NCI-H226 (cell line): ENCODE results near the gene DSTN.

Source experiments
- DNase-seq: peaks from one replicate; pipeline ENCODE4 v3.0.0-alpha.2; 2015

The DSTN gene

DNA sequence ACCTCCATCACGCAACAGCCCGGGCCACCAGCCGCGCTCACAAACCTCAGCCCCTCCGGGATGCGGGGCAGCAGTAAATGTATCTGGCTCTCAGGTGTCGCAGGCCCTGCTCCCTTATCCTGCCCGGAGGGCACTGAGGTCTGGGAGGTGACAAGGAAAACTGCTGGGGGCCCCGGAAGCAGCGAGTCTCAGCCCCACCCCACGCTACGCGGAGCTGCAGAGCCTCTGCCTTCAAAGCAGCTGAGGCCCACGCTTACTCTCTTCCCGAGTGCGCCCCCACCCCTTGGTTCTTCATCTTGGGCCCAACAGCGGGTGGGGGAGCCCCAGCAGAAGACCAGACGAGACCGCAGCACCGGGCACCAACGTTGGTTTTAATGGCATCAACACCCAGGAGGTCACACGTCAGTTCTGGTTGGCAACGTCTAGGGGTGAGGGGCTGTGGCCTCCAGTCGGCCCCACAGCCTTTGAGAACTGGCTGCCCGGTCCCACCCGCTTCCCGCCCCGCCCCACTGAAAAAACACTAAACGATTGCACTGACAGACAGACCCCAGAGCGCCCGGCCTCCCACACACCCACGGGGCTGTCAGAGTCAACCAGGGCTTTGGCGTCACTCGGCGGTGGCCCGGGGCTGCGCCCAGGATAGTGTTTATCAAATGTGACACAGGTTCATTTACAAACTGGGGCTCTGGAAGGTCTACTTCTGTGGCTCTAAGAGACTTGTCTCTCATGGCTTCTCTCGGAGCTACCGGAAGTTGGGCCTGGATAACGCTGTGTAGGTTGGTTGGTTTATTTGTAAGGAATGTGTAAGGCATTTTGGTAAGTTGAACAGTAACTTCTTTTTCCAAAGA, 43.7 kb downstream of the DSTN start:
- no peak for DNase-seq

DNA sequence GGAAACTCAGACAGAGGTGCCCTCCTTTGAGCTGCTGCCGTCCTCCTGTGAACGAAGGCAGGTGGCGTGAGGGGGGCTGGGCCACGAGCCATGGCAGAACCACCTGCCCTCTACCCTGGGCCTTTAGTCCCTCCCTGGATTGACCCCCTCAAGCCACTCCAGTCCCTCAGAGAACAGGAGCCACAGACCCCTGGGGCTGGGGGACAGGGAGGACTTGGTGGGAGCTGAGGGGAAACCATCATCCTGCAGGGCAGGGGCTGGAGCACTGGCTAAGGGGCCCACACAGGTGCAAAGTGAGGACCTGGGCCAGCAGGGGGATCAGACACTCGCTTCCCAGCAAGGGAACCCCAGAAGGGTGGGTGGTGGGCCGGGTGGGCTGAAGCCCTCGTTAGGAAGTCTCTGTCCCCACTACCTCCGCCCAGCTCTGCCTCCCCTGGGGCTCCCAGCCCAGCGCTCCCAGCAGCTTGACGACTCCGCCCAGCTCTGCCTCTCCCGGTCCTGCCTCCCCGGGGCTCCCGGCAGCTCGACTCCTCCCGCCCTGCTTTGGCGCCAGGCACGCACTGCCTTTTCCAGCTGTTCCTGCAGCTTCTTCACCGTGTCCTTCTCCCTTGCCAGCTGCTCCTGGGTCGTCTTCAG, 44.4 kb downstream of the DSTN start:
- DNase-seq, result peak; percentile 14

DNA sequence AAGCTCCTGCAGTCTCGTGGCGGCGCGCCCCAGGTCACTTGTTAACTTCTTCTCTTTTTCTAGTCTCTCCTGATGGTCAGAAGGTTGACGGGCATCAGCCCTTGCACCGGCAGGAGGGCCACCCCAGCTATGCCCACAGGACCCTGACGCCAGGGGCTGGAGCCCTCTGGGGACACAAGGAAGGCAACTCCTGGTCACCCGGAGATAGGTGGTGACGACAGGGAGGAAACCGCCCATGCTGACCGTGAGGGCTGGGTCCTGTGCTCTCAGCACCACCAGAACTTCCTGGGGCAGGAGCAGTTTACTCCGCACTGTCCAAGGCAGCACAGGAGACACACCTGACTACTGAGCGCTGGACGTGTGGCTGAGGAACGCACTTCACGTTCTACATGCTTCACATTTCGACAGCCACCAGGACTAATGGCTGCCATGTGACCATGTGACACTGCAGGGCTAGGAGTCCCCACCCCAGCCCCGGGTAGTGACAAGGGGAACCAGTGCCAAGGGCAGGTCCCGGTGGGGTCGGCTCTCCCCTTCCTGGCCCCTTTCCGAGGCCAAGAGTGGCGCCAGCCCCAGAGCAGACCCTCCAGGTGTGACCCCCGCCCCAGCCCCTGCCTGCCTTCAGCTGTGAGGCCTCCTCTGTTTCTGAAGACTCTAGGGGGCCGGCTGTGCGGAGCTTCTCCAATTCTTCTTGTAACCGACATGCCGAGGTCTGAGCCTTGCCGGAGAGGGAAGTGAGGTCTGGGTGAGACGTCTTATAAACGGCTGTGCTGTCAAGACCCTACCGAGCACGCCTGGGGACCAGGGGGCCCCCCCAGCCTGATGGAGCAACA, 45.2 kb downstream of the DSTN start:
- DNase-seq, result no peak

DNA sequence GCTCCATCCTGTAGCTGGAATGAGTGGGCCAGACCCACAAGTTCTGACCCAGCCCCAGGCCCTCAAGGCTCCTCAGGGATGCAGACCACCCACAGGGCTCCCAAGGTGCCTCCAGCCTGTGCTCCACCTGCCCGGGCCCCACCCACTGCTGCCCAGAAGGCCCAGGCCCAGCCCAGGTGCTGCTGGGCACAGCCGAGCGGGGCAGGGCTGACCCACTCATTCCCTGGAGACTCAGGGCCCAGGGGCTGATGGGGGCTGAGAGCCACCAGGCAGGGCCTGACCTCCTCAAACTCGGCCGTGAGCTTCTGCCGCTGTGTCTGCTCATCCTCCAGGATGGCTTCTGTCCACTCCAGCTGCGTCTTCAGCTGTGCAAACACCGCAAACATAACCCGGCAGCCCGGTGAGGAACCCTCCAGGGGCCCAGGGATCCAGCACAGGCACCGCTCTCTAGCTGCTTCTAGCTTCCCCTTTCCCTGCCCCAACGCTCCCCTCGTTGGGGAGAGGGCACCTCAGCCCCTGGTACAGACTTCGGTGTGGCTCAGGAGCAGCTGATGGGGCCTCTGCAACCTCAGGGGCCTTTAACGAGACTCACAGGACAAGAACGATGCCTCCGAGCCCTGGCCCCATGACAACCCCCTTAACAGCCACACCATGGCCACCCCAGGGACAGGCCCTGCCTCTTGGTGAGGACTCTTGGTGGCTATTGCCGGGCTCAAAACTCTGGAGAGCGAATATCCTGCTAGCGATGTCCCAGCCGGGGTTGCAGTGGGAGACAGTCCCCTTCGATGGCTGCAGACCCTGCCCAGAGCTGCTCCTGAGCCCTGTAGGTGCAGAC, 46.0 kb downstream of the DSTN start:
- DNase-seq, result no peak

DNA sequence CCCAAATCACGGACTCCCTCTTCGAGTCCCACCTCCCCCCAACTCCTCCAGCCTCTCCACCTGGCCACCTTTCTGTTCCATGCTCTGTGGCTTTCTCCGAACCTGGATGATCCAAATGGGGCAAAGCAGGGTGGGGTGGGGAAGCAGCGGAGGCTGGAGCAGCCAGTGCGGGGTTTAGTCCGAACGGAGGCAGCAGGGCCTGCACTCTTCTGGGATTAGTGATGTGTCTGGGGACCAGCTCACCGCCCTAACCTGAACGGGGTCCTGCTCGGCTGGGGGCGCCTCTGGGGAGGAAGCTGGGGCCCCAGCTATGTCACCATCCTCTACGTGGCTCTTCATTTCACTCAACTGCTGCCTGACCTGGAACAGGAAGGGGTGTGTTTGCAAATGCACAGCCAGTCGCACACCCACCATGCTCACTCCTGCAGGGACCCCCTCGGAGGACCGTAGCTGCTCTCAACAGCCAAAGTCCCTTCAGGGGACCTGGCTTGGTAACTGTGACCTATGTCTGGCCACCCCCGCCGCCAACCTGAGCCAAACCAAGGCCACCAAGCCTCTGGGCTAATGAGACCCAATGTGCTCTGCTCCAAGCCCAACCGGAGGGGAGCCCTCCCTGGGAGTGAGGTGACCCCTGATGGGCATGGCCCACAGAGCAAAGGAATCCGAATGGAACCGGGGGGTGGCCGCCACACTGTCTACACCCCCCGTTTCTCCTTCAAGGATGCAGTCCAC, 46.8 kb downstream of the DSTN start:
- DNase-seq, result no peak

DNA sequence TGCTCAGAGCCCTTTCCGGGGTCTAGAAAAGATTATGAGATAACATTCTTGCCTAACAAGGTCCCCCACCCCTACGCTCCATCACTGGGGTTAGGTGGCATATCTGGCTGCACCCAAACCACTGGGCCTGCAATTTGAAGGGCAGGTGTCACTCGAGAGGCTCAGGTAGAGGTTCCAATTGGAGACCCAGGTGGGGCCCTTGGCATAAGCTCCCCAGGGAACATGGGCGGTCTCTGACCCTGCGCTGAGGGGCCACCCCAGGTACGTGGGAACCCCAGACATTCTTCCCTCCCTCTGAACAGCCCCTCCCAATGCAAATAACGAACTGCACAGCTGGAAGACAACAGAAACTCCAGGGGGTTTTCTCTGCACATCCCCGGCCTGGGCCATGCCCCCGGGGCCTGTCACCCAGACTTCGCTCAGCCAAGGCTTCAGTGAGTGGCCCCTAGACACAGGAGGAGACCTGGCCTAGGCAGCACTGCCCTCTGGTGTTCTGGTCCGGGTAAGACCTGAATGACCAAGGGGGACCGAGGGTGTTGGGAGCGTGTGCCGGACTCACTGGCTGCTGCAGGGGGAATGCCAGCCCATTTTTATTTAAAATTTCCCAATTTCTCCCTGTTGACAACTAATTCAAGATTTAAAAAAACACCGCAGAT, 47.5 kb downstream of the DSTN start:
- DNase-seq, result no peak

DNA sequence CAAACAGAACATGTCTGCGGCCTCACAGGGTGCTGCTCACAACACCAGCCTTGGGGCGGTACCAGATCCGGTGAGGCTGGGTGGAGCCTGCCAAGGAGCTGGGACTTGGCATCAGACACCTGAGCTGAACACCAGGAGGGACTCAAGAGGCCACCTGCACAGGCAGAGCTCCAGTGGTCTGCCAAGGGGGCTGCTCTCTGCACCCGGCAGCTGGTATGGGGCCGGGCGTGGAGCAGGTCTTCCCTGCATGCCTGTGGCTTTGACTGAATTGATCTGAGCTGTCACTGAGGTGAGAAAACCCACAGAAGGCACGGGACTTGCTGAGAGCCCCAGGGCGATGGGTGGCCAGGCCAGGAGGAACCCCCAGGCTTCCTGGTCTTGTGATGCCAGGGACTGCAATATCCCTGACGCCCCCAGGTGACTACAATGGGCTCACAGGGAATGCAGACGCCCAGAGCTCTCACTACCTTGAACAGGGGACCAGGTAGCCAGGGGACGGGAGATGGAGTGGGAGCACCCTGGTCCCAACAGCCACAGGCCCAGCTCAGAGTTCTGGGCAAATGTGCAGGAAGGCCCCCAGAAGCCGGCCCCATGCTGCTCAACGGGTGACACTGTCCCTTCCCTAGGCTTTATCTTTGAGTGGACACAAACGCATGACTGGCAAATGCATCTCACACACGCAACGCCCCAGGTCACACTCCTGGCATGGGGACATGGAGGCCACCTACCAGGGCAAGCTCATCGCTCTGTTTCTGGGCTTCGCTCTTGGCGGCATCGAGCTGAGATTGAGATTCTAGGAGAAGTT, 48.2 kb downstream of the DSTN start:
- DNase-seq, result no peak

DNA sequence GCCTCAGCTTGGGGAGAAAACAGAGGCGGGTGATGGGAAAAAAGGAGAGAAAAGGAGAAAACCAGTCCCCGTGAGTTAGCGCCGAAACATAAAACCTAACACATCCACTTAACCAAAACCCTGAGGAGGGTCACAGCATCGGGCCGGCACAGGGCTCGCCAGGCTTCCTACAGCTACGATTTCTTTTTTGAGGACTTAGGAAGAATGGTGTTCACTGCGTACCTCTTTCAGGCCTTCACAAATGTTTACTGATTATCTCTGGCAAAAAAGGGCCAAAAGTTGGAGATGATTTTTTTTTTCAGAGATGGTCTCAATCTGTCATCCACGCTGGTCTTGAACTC, 48.8 kb downstream of the DSTN start:
- DNase-seq, result no peak

DNA sequence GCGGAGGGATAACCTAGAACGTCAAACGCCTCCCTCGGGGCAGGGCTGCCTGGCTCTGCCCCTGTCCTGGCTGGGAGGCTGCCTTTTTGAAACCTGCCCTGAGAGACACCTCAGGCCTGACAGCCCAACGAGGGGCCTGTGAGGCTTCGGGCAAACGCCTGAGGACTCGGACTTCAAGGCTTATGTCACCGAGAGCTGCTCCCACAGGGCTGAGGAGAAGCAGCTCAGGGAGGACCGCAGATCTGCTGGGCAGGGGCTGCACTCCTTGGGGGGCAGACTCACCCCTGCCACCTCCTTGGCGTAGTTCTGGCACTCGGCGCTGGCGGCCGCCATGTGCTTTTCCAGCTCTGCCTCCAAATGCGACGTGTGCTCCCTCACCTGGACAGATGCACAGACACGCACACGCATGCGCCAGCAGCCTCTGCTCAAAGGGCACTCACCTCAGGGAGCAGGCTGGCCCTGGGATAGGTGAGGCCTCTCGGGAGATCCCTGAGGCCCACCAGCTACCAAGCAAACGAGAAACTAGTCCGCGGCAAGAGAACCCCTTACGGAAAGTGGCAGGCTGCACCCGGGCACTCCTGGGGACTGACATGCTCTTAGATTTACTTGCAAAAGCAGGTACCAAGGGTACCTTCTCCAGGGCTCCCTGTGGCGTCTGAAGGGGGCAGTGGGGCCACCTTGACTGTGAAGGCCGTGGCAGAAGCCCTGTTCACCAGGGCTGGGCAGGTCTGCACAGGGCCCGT, 49.6 kb downstream of the DSTN start:
- no peak for DNase-seq

DNA sequence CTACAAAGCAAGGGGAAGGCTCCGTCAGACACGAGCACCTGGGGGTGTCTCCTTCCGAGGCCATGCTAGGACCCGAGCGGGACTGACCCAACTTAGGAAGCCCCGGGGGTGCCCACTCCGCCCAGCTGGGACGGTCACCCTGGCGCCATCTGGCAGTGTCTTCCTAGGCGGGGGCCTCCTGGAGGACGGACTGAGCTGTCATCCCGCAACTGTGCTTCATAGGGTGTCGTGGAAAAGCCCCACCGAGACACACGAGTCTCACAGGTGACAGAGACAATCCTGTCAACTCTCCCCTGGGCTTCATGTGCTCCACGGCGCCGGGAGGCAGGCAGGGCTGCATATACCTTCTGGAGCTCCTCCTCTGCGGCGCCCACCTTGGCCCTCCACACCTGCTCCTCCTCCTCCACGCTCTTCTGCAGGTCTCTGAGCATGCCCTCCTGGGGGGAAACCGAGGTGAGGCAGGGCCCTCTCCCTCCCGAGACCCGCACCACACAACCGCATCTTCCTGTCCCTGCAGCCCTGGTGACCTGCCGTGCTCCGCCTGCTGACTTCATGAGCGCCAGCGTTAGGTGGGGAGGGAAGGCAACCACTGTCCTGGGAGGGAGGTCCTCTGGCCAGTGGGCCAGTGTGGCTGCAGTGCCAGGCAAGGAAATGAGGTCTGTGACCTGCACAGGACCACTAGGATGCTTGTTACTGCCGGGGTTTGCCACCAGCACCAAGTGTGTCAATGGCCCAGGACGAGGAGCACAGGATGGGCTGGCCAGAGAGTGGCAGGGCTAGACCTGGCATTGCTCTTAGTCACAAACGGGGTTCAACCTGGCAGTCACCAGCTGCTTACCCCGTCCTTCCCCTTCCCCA, 50.7 kb downstream of the DSTN start:
- no peak for DNase-seq

DNA sequence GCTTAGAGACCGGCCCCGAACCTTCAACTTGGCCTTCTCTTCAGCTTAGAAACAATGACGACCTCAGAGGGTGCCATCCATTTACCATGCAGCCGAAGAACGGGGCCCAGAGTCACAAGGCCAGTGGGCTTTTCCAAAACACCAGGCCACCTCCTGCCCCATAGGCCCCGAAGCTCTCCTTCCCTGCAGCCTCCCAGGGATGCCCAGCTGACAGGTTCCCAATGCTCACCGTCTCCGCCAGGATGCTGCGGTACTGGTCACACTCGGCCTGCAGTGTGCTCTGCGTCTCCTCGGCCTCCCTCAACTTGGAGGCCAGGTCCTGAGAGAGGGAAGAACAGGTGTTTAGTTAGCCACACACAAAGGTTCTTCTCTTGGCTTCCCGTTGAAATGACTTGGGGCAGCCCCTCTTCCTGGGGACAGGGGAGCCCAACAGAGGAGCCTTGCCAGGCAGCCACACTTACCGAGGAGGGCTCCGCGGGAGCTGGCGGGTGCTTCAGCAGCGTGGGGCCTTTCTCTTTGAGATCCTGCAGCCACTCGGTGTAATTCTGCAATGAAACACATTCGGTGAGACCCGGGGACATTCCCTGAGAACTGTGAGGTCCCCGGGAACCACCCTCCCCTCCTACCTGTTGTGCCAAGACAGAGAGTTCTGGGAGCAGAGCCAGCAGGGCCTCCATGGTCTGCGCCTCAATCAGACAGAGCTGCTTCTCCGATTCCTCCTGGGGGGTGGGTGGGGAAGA, 51.5 kb downstream of the DSTN start:
- no peak for DNase-seq

DNA sequence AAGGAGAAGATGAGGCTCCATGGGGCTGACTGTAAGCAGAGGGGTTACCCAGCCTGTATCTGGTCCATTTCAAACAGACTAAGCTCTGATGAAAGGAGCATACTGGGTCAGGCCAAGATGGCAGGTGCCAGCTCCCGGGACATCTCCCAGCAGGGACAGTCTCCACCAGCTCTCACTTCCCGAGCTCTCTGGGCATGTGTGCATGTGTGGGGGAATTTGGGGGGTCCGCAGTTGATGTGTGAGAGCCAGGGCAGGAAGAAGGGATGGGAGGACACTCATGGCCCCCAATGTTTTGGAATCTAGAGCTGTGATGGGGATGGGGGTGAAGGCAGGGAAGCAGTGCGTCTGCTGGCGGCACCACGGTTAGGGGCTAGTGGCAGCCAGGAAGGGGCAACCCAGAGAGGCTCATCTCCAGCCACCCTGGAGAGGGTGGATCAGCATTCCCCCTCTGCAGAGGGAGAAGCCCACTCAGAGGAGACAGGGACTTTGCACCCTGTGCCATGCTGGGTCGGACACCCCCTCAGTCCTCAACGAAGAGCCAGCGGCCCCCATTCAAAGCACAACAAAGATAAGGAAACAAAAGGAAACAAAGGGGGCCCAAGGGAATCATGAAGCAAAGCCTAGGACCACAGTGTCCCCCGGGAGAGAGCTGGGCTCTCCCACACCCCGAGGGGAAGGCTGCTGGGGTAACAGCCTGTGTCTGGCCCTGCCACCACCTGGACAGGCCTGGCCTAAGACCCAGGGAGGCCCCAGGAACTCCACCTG, 52.4 kb downstream of the DSTN start:
- DNase-seq, result no peak

DNA sequence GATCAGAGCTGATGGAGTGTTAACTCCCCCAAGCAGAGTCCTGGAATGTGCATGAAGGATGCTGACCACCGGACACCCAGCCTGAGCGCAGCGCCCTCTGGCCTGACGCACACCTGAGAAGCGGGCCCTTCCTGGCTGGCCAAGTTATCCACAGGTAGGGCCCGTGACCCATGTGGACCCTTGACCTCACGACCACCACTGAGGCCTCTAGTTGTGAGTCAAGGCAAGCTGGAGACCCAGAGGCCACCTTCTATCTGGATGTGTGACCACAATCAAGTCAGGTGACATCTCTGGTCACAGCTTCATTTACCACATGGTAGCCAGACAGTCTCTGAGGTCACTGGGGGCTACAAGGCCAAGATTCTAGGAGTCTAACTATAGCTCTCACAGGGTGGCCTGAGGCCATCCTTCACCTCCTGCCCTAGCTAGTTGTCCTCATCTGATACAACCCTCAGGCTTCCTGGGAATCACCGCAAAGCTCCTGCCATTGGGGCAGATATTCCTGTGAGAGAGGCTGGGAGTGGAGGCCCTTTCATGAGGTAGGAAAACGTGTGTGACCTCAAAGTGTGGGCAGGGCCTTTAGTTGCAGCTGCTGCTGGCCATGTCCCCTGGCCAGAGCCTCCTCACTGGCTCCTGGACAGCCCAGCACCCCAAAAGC, 53.1 kb downstream of the DSTN start:
- DNase-seq, result no peak

DNA sequence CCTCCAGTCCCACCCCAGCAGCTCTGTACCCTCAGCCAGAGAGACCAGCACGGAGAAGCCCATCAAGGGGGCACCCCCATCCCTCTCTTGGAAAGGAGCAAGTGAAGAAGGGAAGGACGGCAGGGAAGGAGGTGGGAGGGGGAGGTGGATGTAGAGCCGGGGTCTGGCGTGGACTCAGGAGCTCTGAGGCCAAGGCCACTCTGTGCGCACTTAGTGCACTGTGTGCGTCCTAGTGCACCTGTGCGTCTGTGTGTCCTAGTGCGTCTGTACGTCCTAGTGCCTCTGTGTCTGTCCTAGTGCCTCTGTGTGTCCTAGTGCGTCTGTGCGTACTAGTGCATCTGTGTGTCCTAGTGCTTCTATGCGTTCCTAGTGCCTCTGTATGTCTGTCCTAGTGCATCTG, 54.2 kb downstream of the DSTN start:
- no peak for DNase-seq

DNA sequence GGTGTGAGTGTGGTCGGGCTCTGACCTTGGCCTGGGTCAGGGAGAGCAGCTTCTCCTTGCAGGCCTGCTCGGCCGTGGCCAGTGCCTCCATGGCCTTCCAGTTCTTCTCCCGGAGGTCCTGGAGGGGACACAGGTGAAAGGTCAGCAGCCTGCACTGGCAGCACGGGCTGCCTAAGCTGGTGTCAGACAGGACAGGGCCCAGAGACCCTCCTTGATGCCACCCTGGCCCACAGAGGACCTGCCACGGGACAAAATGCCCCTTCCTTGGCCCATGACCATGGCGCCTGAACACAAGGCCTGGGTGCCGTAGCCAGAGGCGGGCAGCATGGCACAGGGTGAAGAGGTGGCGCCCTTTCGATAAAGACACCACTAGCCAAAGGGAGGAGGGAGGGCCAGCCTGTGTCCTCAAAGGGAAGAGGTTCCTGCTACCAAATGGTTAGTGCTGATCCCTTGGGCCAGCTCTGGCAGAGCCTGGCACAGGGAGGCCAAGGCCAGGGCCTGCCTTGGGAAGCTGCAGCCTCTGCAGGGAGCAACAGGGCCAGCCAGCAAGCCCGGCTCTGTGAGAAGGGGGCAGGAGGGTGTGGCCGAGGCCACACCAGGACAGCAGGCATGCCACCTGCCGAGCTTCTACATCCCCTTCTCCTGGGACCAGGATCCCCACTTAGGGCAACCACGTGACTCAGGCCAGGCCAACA, 54.8 kb downstream of the DSTN start:
- no peak for DNase-seq
